HEK293 (cell line): ENCODE measurements around the gene UMOD.

Experiments
- CTCF ChIA-PET: fragments of 350-600 bp; formaldehyde crosslinking; extraction: SDS; loops from one replicate; lab custom pipeline; 2021; ENCODE audit warnings: antibody characterized with exemption; lab: Yijun Ruan, JAX
- POLR2A ChIA-PET: fragments of 300-600 bp; formaldehyde crosslinking; extraction: SDS; loops from one replicate; lab custom pipeline; 2020; ENCODE audit warnings: antibody characterized with exemption, inconsistent platforms; lab: Yijun Ruan, JAX
- H3K27ac ChIP-seq: fragments of 200-500 bp; sonication (Bioruptor generic); 2 replicates; pipeline ENCODE4 v1.5.1; 2014; ENCODE audit warnings: low read depth, low read length, control low read depth, inconsistent platforms; ENCODE audit errors: extremely low read depth
- H3K36me3 ChIP-seq, 2 experiments: fragments of 200-500 bp in 1 of 2; sonication (Bioruptor generic) in 1 of 2; 1 replicate in 1 of 2; 2 replicates in 1 of 2; pipeline ENCODE4 v1.5.1; 2014 to 2017; ENCODE audit warnings: inconsistent platforms in 2 of 2, low read length in 2 of 2; ENCODE audit not compliant: control insufficient read depth in 2 of 2, insufficient read depth in 1 of 2
- H3K4me1 ChIP-seq: fragments of 200-500 bp; sonication (Bioruptor generic); 2 replicates; pipeline ENCODE4 v1.5.1; 2014; ENCODE audit warnings: mild to moderate bottlenecking, low read length, inconsistent platforms; ENCODE audit not compliant: control insufficient read depth, insufficient read depth
- H3K4me3 ChIP-seq: 2 replicates; pipeline ENCODE4 v1.5.1; 2011; ENCODE audit warnings: low read depth, mild to moderate bottlenecking, control low read depth, low read length, moderate library complexity
- H3K9me3 ChIP-seq: fragments of 200-500 bp; sonication (Bioruptor generic); 2 replicates; pipeline ENCODE4 v1.5.1; 2014; ENCODE audit warnings: low read depth, low read length, inconsistent platforms; ENCODE audit not compliant: control insufficient read depth, insufficient read depth
- KLF9 ChIP-seq: fragments of 450-650 bp; formaldehyde crosslinking; IDR thresholded peaks from 2 replicates; pipeline ENCODE4 v1.5.1; 2016; ENCODE audit warnings: missing biosample characterization, missing genetic modification characterization, low read depth
- PRDM2 ChIP-seq: fragments of 450-650 bp; formaldehyde crosslinking; IDR thresholded peaks from 2 replicates; pipeline ENCODE4 v1.5.1; 2016; ENCODE audit warnings: missing biosample characterization, missing genetic modification characterization, borderline replicate concordance
- SETDB1 ChIP-seq: IDR thresholded peaks from one replicate; pipeline ENCODE4 v1.6.1; 2017; ENCODE audit warnings: mild to moderate bottlenecking, low read length, moderate library complexity, mixed read lengths; ENCODE audit not compliant: insufficient read length
- ZNF488 ChIP-seq: fragments of 450-650 bp; formaldehyde crosslinking; IDR thresholded peaks from 2 replicates; pipeline ENCODE4 v1.5.1; 2016; ENCODE audit warnings: missing biosample characterization, missing genetic modification characterization
- ZNF521 ChIP-seq: fragments of 450-650 bp; formaldehyde crosslinking; IDR thresholded peaks from 2 replicates; pipeline ENCODE4 v1.5.1; 2017; ENCODE audit warnings: missing biosample characterization, mild to moderate bottlenecking, missing genetic modification characterization
- ZNF558 ChIP-seq: fragments of 450-650 bp; formaldehyde crosslinking; IDR thresholded peaks from 2 replicates; pipeline ENCODE4 v1.5.1; 2016; ENCODE audit warnings: missing biosample characterization, missing genetic modification characterization
- ZNF639 ChIP-seq: fragments of 450-650 bp; formaldehyde crosslinking; IDR thresholded peaks from 2 replicates; pipeline ENCODE4 v1.5.1; 2016; ENCODE audit warnings: missing biosample characterization, missing genetic modification characterization
- ZNF654 ChIP-seq: fragments of 450-650 bp; formaldehyde crosslinking; IDR thresholded peaks from 2 replicates; pipeline ENCODE4 v1.5.1; 2016; ENCODE audit warnings: low read depth, missing biosample characterization, missing genetic modification characterization
- ZNF837 ChIP-seq: fragments of 450-650 bp; formaldehyde crosslinking; IDR thresholded peaks from 2 replicates; pipeline ENCODE4 v1.5.1; 2016; ENCODE audit warnings: missing biosample characterization, missing genetic modification characterization
- TF ChIP-seq, protein P1 (sequence below): fragments of 450-650 bp; formaldehyde crosslinking; IDR thresholded peaks from 2 replicates; pipeline ENCODE4 v1.5.1; 2017; ENCODE audit warnings: missing biosample characterization, missing genetic modification characterization
- TF ChIP-seq, protein P2 (sequence below): fragments of 450-650 bp; formaldehyde crosslinking; IDR thresholded peaks from 2 replicates; pipeline ENCODE4 v1.5.1; 2016; ENCODE audit warnings: missing biosample characterization, missing genetic modification characterization, borderline replicate concordance

The UMOD gene

DNA sequence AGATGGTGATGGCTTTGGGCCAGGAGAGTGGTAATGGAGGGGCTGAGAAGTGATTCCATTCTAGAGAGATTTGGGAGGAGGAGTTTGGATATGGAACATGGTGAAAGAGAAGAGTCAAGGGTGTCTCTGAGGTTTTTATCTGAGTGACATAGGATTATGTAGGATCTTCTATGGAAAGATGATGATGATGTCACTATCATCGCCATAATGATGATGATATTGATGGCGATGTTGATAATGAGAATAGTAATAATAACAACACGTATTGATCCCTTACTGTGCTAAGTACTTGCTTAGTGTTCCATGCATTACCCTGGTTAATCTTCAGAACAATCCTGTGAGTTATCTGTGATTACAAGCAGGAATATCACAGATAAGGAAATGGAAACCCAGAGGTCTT is 35.5 kb upstream of the UMOD start (continued):
- TF ChIP-seq ZNF654 (tag by site-specific recombination) (no peak), ZNF639 (tag by site-specific recombination) (no peak), ZNF558 (tag by site-specific recombination) (no peak), ZNF521 (tag by site-specific recombination) (no peak), PRDM2 (no peak), ZNF488 (tag by site-specific recombination) (no peak)

GRCh38 chr16:20385844-20386832 is 33.6 kb upstream of the UMOD start:
- no peaks in the 10 kb centered on the region for H3K4me1 ChIP-seq
- no peaks in the 10 kb centered on the region for H3K9me3 ChIP-seq
- no peak overlapping the region for H3K4me3 ChIP-seq
- H3K27ac ChIP-seq = no peak overlapping the region
- ChIA-PET POLR2A (interaction anchor here (0.6 kb wide), 1 partner anchor 653 kb away, joined by 3 read pairs; no protein-coding TSS in a partner anchor), CTCF (interaction anchor here (0.6 to 6.5 kb wide), 33 partner anchors 8 to 499 kb away, joined by 3 to 99 read pairs (median 4); no protein-coding TSS in a partner anchor)
- TF ChIP-seq KLF9 (tag by site-specific recombination) (no peak), ZNF654 (tag by site-specific recombination) (peak; percentile 43)
- H3K36me3 ChIP-seq = no peaks in the 10 kb centered on the region

GRCh38 chr16:20383106-20384029 is 30.9 kb upstream of the UMOD start:
- POLR2A ChIA-PET = interaction anchor here (1.2 kb wide), 1 partner anchor 827 kb away, joined by 4 read pairs; the partner anchor contains the start of gene VPS35L
- H3K4me3 ChIP-seq = no peak overlapping the region

More at GRCh38 chr16:20383106-20384029, 30.9 kb upstream of the UMOD start:
- TF ChIP-seq ZNF654 (tag by site-specific recombination) = peak; percentile 79
- TF ChIP-seq, protein P1, sequence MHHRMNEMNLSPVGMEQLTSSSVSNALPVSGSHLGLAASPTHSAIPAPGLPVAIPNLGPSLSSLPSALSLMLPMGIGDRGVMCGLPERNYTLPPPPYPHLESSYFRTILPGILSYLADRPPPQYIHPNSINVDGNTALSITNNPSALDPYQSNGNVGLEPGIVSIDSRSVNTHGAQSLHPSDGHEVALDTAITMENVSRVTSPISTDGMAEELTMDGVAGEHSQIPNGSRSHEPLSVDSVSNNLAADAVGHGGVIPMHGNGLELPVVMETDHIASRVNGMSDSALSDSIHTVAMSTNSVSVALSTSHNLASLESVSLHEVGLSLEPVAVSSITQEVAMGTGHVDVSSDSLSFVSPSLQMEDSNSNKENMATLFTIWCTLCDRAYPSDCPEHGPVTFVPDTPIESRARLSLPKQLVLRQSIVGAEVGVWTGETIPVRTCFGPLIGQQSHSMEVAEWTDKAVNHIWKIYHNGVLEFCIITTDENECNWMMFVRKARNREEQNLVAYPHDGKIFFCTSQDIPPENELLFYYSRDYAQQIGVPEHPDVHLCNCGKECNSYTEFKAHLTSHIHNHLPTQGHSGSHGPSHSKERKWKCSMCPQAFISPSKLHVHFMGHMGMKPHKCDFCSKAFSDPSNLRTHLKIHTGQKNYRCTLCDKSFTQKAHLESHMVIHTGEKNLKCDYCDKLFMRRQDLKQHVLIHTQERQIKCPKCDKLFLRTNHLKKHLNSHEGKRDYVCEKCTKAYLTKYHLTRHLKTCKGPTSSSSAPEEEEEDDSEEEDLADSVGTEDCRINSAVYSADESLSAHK = no peak
- TF ChIP-seq, protein P2, sequence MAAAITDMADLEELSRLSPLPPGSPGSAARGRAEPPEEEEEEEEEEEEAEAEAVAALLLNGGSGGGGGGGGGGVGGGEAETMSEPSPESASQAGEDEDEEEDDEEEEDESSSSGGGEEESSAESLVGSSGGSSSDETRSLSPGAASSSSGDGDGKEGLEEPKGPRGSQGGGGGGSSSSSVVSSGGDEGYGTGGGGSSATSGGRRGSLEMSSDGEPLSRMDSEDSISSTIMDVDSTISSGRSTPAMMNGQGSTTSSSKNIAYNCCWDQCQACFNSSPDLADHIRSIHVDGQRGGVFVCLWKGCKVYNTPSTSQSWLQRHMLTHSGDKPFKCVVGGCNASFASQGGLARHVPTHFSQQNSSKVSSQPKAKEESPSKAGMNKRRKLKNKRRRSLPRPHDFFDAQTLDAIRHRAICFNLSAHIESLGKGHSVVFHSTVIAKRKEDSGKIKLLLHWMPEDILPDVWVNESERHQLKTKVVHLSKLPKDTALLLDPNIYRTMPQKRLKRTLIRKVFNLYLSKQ (tag by site-specific recombination) = no peak
- TF ChIP-seq SETDB1 = no peak
- TF ChIP-seq ZNF837 (tag by site-specific recombination) = no peak
- CTCF ChIA-PET = interaction anchor here (0.6 to 6.5 kb wide), 25 partner anchors 10 to 998 kb away, joined by 3 to 99 read pairs (median 3); no protein-coding TSS in a partner anchor
- Histone ChIP-seq H3K9me3 (no peaks in the 10 kb centered on the region), H3K27ac (no peak overlapping the region), H3K36me3 (no peaks in the 10 kb centered on the region), H3K4me1 (no peaks in the 10 kb centered on the region)
